Upper lobe of left lung (tissue), 6 donors: Measurements from ENCODE around the gene PRR5L. TPM values are rescaled to one million over a fixed set of nuclear protein-coding genes. Genes with fewer than 3 reads are reported as not detected.
A peak's percentile ranks its signal among the peaks of the same experiment; 100 is the strongest.

Source experiments
- ATAC-seq, 2 donors: fragments of 200-7000 bp; cut with Tn5 transposase; one replicate each; pipeline ENCODE4 v1.9.1; 2022; ENCODE audit warnings: mild to moderate bottlenecking in 2 of 2, moderate library complexity in 2 of 2; ENCODE audit not compliant: low FRiP score in 2 of 2
- DNase-seq, 2 donors: peaks; one replicate each; pipeline ENCODE4 v3.0.0-alpha.2; 2019 to 2020
- H3K27ac ChIP-seq, 4 donors: fragments of 200-600 bp; sonication (generic); one replicate each; pipeline ENCODE4 v1.5.1; 2016 to 2019
- H3K27me3 ChIP-seq, 4 donors: fragments of 200-600 bp; sonication (generic); one replicate each; pipeline ENCODE4 v1.5.1; 2017 to 2019
- H3K36me3 ChIP-seq, 4 donors: fragments of 200-600 bp; sonication (generic); one replicate each; pipeline ENCODE4 v1.5.1; 2016 to 2019
- H3K4me1 ChIP-seq, 4 donors: fragments of 200-600 bp; sonication (generic); one replicate each; pipeline ENCODE4 v1.5.1; 2018 to 2019
- H3K4me3 ChIP-seq, 4 donors: fragments of 200-600 bp; sonication (generic); one replicate each; pipeline ENCODE4 v1.5.1; 2017 to 2019; ENCODE audit warnings: mild to moderate bottlenecking in 2 of 4, moderate library complexity in 1 of 4
- H3K9me3 ChIP-seq, 4 donors: fragments of 200-600 bp; sonication (generic); one replicate each; pipeline ENCODE4 v1.5.1; 2018 to 2019
- CTCF ChIP-seq, 6 experiments: fragments of 450-650 bp in 4 of 6; fragments of 200-600 bp in 2 of 6; sonication (generic) in 2 of 6; IDR thresholded peaks; one replicate each; pipeline ENCODE4 v1.5.1; 2016 to 2019; ENCODE audit warnings: antibody characterized with exemption in 6 of 6
- EP300 ChIP-seq, 4 donors: sonication (generic); formaldehyde crosslinking; IDR thresholded peaks; one replicate each; pipeline ENCODE4 v1.5.1; 2017; ENCODE audit warnings: antibody characterized with exemption in 4 of 4, control low read depth in 2 of 4
- POLR2A ChIP-seq, 4 donors: fragments of 450-650 bp; IDR thresholded peaks; one replicate each; pipeline ENCODE4 v1.5.1; 2016 to 2017; ENCODE audit warnings: antibody characterized with exemption in 4 of 4, mild to moderate bottlenecking in 2 of 4
- POLR2AphosphoS5 ChIP-seq, 2 donors: sonication (generic); formaldehyde crosslinking; IDR thresholded peaks; one replicate each; pipeline ENCODE4 v1.5.1; 2017; ENCODE audit warnings: antibody characterized with exemption in 2 of 2
- WGBS, 2 donors: methylation state at CpG; one replicate each; pipeline ENCODE4 v1.1.5; 2017 to 2018; 5-methylcytosine and 5-hydroxymethylcytosine counted together
- total RNA-seq, 6 donors: library from RNA; depleted of rRNA in 4 of 6; stranded (reverse); fragments of >200 nt in 4 of 6; gene quantifications; one replicate each; pipeline versions ENCODE4 v1.1.0 to v1.2.1, GENCODE V29; 2016 to 2021
- donor health status: DM: no; HTN: no; CAD: no; lungs with moderate emphysema.
- donor health status: DM: no; HTN: yes; CAD: no; lungs with severe emphysema.

Gene PRR5L
- total RNA-seq, 6 donors from 2014 or later = 18.9 to 40.5 (median 27.6) TPM

DNA sequence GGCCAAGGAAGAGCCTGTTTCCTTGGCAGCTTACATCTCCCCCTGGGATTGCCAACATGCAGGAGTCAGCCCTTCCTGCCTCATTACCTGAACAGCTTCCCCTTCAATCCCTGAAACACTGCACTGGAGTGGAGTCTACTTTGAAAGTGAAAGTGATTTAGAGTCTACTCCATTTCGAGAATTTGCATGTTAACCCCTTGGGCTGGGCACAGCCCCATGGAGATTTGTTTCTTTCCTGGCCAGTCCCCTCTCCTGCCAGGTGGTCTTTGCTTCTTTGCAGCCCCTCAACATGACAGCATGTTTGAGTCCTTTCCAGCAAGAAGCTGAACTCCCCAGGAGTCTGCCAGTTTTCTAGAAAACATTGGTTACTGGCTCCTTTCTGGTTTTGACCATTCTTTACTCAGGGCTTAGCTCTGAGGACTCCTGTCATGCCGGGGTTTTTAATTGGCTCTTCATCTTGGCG, 154.1 kb downstream of the PRR5L start:
- no peaks in the 10 kb centered on the region for H3K9me3 ChIP-seq
- DNase-seq (no peak), ATAC-seq (peak in 1 of 2 donors; percentile 44)
- peak overlapping the region in 2 of 4 donors; percentile 15 to 28 for H3K4me3 ChIP-seq
- H3K27ac ChIP-seq = peak overlapping the region in 3 of 4 donors; percentile 46 to 59 (median 50)
- TF ChIP-seq POLR2AphosphoS5 (IDR thresholded peaks at IDR 0.05) (no peak), EP300 (IDR thresholded peaks at IDR 0.05) (no peak), POLR2A (IDR thresholded peaks at IDR 0.05) (no peak), CTCF (IDR thresholded peaks at IDR 0.05) (no peak)
- WGBS, 2 donors = 29 to 41% methylated on average over 3 of the region's 3 CpGs
- H3K27me3 ChIP-seq = no peaks in the 10 kb centered on the region
- peaks cover 19 to 28% (median 25%) of the 10 kb centered on the region in 4 donors for H3K4me1 ChIP-seq
- H3K36me3 ChIP-seq = peaks cover 0 to 6% (median 2%) of the 10 kb centered on the region in 4 donors

DNA sequence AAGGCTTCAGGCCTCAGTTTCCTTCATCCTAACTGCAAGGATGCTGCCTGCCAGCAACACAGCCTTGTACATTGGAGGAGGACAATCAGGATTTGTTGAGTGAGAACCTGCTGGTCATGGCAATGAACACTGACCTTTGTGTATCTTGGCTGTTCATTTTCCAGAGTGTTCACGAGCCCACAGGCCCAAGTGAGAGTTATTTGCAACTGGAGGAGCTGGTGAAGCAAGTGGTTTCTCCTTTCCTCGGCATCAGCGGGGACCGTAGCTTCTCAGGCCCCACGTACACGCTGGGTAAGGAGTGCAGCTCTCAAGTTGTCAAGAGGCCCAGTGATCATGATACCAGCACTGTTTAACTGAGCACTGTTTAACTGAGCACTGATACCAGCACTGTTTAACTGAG, 155.0 kb downstream of the PRR5L start:
- H3K4me1 ChIP-seq = peaks cover 24 to 32% (median 29%) of the 10 kb centered on the region in 4 donors
- H3K27ac ChIP-seq = no peak overlapping the region
- no peaks in the 10 kb centered on the region for H3K9me3 ChIP-seq
- no peak for DNase-seq
- no peak overlapping the region for H3K4me3 ChIP-seq
- ATAC-seq = no peak
- no peak for TF ChIP-seq POLR2AphosphoS5 (IDR thresholded peaks at IDR 0.05)
- TF ChIP-seq CTCF (IDR thresholded peaks at IDR 0.05) = no peak
- no peak for TF ChIP-seq POLR2A (IDR thresholded peaks at IDR 0.05)
- TF ChIP-seq EP300 (IDR thresholded peaks at IDR 0.05) = no peak
- no peaks in the 10 kb centered on the region for H3K27me3 ChIP-seq
- peaks cover 0 to 6% (median 2%) of the 10 kb centered on the region in 4 donors for H3K36me3 ChIP-seq
- WGBS, 2 donors = 95 to 98% methylated on average over 6 of the region's 6 CpGs

GRCh38 chr11:36451681-36452080, 155.6 kb downstream of the PRR5L start:
- WGBS, 2 donors = 90 to 92% methylated on average over 1 of the region's 1 CpG
- H3K27me3 ChIP-seq = no peaks in the 10 kb centered on the region
- H3K27ac ChIP-seq = no peak overlapping the region
- peaks cover 0 to 8% (median 2%) of the 10 kb centered on the region in 4 donors for H3K36me3 ChIP-seq
- H3K9me3 ChIP-seq = no peaks in the 10 kb centered on the region
- DNase-seq (no peak), ATAC-seq (no peak)
- TF ChIP-seq POLR2A (IDR thresholded peaks at IDR 0.05) (no peak), EP300 (IDR thresholded peaks at IDR 0.05) (no peak), POLR2AphosphoS5 (IDR thresholded peaks at IDR 0.05) (no peak), CTCF (IDR thresholded peaks at IDR 0.05) (no peak)
- no peak overlapping the region for H3K4me3 ChIP-seq
- peaks cover 24 to 34% (median 33%) of the 10 kb centered on the region in 4 donors for H3K4me1 ChIP-seq

GRCh38 chr11:36452236-36452940, 156.3 kb downstream of the PRR5L start:
- Histone ChIP-seq H3K27me3 (no peaks in the 10 kb centered on the region), H3K27ac (peak overlapping the region in 1 of 4 donors; percentile 48), H3K4me3 (no peak overlapping the region), H3K4me1 (peaks cover 24 to 36% (median 33%) of the 10 kb centered on the region in 4 donors), H3K9me3 (no peaks in the 10 kb centered on the region), H3K36me3 (peaks cover 0 to 10% (median 2%) of the 10 kb centered on the region in 4 donors)
- TF ChIP-seq POLR2AphosphoS5 (IDR thresholded peaks at IDR 0.05) = no peak
- TF ChIP-seq EP300 (IDR thresholded peaks at IDR 0.05) = no peak
- TF ChIP-seq POLR2A (IDR thresholded peaks at IDR 0.05) = no peak
- no peak for TF ChIP-seq CTCF (IDR thresholded peaks at IDR 0.05)
- ATAC-seq (no peak), DNase-seq (no peak)
- WGBS, 2 donors = 52 to 73% methylated on average over 4 to 5 of the region's 5 CpGs
